Suppressor macrophage treated with lipopolysaccharide for 1 hour (primary cell): ENCODE results near the gene ERCC8.
"Not testable (repeated sequence)": the region's sequence is repeated elsewhere in the genome, so short reads cannot be mapped to it uniquely, and the experiment has no call there.

ENCODE experiments used
- DNase-seq, 3 donors: peaks; one replicate each; pipeline ENCODE4 v3.0.0-alpha.2; 2020 to 2022

ERCC8 gene

GRCh38 chr5:60903356-60903755, 41.5 kb downstream of the ERCC8 start:
- DNase-seq, result no peak

GRCh38 chr5:60896991-60897390, 47.9 kb downstream of the ERCC8 start:
- DNase-seq, result no peak

GRCh38 chr5:60893521-60893920, 51.3 kb downstream of the ERCC8 start:
- DNase-seq, result no peak

- no peak for DNase-seq
Observed at GRCh38 chr5:60891667-60892066, 53.2 kb downstream of the ERCC8 start.

- DNase-seq, result no peak
Observed at GRCh38 chr5:60888359-60889061, 56.4 kb downstream of the ERCC8 start.

- DNase-seq, result no peak
Observed at GRCh38 chr5:60887746-60888145, 57.1 kb downstream of the ERCC8 start.

GRCh38 chr5:60887096-60887495, 57.8 kb downstream of the ERCC8 start:
- DNase-seq, result no peak

GRCh38 chr5:60886158-60886557, 58.7 kb downstream of the ERCC8 start:
- DNase-seq, result no peak

- DNase-seq, result peak; percentile 34 to 46 (median 42)
Observed at GRCh38 chr5:60883229-60883628, 61.6 kb downstream of the ERCC8 start.

GRCh38 chr5:60872892-60873291, 72.0 kb downstream of the ERCC8 start:
- DNase-seq, result no peak

GRCh38 chr5:60870857-60871256, 74.0 kb downstream of the ERCC8 start:
- DNase-seq, result no peak

- DNase-seq, result not testable (repeated sequence)
Observed at GRCh38 chr5:60860572-60860971, 84.3 kb downstream of the ERCC8 start.

GRCh38 chr5:60856066-60856465, 88.8 kb downstream of the ERCC8 start:
- DNase-seq, result peak; percentile 27 to 90 (median 80)

GRCh38 chr5:60852940-60853339, 91.9 kb downstream of the ERCC8 start:
- no peak for DNase-seq

- DNase-seq, result no peak
Observed at GRCh38 chr5:60852317-60852716, 92.6 kb downstream of the ERCC8 start.

- DNase-seq, result peak in 1 of 3 donors; percentile 20
Observed at GRCh38 chr5:60851626-60852025, 93.2 kb downstream of the ERCC8 start.

GRCh38 chr5:60846298-60846697, 98.6 kb downstream of the ERCC8 start:
- DNase-seq, result no peak

- DNase-seq, result peak; percentile 93 to 99 (median 97)
Observed at GRCh38 chr5:60843936-60844905, 100.6 kb downstream of the ERCC8 start, which contains the start of gene ELOVL7. Gene ELOVL7, minus strand, starts transcription at chr5:60844269. Its CDS starts 56,872 bp downstream, at chr5:60787397.

- DNase-seq, result peak; percentile 35 to 64 (median 52)
Observed at GRCh38 chr5:60843386-60843935, 101.4 kb downstream of the ERCC8 start.

- DNase-seq, result no peak
Observed at GRCh38 chr5:60842871-60843385, 101.9 kb downstream of the ERCC8 start.

GRCh38 chr5:60841361-60841760, 103.5 kb downstream of the ERCC8 start:
- no peak for DNase-seq

GRCh38 chr5:60836131-60836530, 108.7 kb downstream of the ERCC8 start:
- DNase-seq, result no peak

- no peak for DNase-seq
Observed at GRCh38 chr5:60835554-60835953, 109.3 kb downstream of the ERCC8 start.
